ENCODE measurements around the gene RPL39L.

- TF ChIP-seq POLR2AphosphoS5 (IDR thresholded peaks at IDR 0.05): no peak
- TF ChIP-seq CTCF (IDR thresholded peaks at IDR 0.05 in 8 of 11, conservative IDR thresholded peaks at IDR 0.05 in 3 of 11): peak; percentile 61 to 90 (median 75)
- TF ChIP-seq POLR2A (IDR thresholded peaks at IDR 0.05): no peak
Measured at GRCh38 chr3:187165144-187165543, 25.8 kb upstream of the RPL39L start.

All from spleen (tissue), 7 donors.